ENCODE data around the gene FNBP1. TPM values are rescaled to one million over a fixed set of nuclear protein-coding genes. Genes with fewer than 3 reads are reported as not detected.
A peak's percentile ranks its signal among the peaks of the same experiment; 100 is the strongest.

Gene FNBP1
- total and polyA plus RNA-seq, 2 donors (not counting 1 experiment from before 2014, with no cell fraction given): 20.8 to 44.3 TPM

- H3K4me3 ChIP-seq (replicated peaks in 1 of 4; ENCODE audit: control extremely low read depth in 1 of 4, insufficient read depth in 1 of 4, low read depth in 3 of 4, low read length in 4 of 4): no peak overlapping the region
- H3K4me1 ChIP-seq (ENCODE audit: control insufficient read depth, extremely low read depth, insufficient read depth, low read length): no peaks in the 10 kb centered on the region
- DNase-seq (ENCODE audit: low read depth in 2 of 2): no peak
- H4K20me1 ChIP-seq (ENCODE audit: control insufficient read depth, extremely low read depth, insufficient read depth, low read length): no peaks in the 10 kb centered on the region
- no peak overlapping the region for H2AFZ ChIP-seq (ENCODE audit: low read length)
- H3K9ac ChIP-seq (ENCODE audit: insufficient read depth, low read length): no peak overlapping the region
- TF ChIP-seq CTCF (conservative IDR thresholded peaks at IDR 0.05 in 1 of 2, IDR thresholded peaks at IDR 0.05 in 1 of 2; ENCODE audit: low read depth in 1 of 2, low read length in 2 of 2) (no peak), EZH2 (IDR thresholded peaks at IDR 0.05; ENCODE audit: low read length, missing control alignments) (no peak)
- no peak overlapping the region for H3K27ac ChIP-seq (ENCODE audit: insufficient read depth, low read length)
- H3K9me3 ChIP-seq (ENCODE audit: control insufficient read depth, insufficient read depth, low read depth, low read length): no peaks in the 10 kb centered on the region
- no peak overlapping the region for H3K4me2 ChIP-seq (ENCODE audit: extremely low read depth, insufficient read depth, low read length)
- no peaks in the 10 kb centered on the region for H3K27me3 ChIP-seq (ENCODE audit: control insufficient read depth, insufficient read depth, low read length)
- no peaks in the 10 kb centered on the region for H3K79me2 ChIP-seq (ENCODE audit: control insufficient read depth, insufficient read depth, low read length)
- no peaks in the 10 kb centered on the region for H3K36me3 ChIP-seq (ENCODE audit: control insufficient read depth, insufficient read depth, low read length)
Observed at GRCh38 chr9:129914051-129914450, 128.9 kb downstream of the FNBP1 start.

GRCh38 chr9:129910628-129911567 is 132.1 kb downstream of the FNBP1 start:
- Histone ChIP-seq H3K36me3 (ENCODE audit: control insufficient read depth, insufficient read depth, low read length) (no peaks in the 10 kb centered on the region), H3K27ac (ENCODE audit: insufficient read depth, low read length) (peak overlapping the region; percentile 6), H3K27me3 (ENCODE audit: control insufficient read depth, insufficient read depth, low read length) (no peaks in the 10 kb centered on the region), H3K79me2 (ENCODE audit: control insufficient read depth, insufficient read depth, low read length) (no peaks in the 10 kb centered on the region), H3K9ac (ENCODE audit: insufficient read depth, low read length) (no peak overlapping the region), H2AFZ (ENCODE audit: low read length) (no peak overlapping the region), H3K9me3 (ENCODE audit: control insufficient read depth, insufficient read depth, low read depth, low read length) (no peaks in the 10 kb centered on the region), H3K4me1 (ENCODE audit: control insufficient read depth, extremely low read depth, insufficient read depth, low read length) (peaks cover 3% of the 10 kb centered on the region), H3K4me2 (ENCODE audit: extremely low read depth, insufficient read depth, low read length) (no peak overlapping the region), H4K20me1 (ENCODE audit: control insufficient read depth, extremely low read depth, insufficient read depth, low read length) (no peaks in the 10 kb centered on the region), H3K4me3 (replicated peaks in 1 of 4; ENCODE audit: control extremely low read depth in 1 of 4, insufficient read depth in 1 of 4, low read depth in 3 of 4, low read length in 4 of 4) (no peak overlapping the region)
- peak; percentile 100 for DNase-seq (ENCODE audit: low read depth in 2 of 2)
- no peak for TF ChIP-seq EZH2 (IDR thresholded peaks at IDR 0.05; ENCODE audit: low read length, missing control alignments)
- TF ChIP-seq CTCF (conservative IDR thresholded peaks at IDR 0.05 in 1 of 2, IDR thresholded peaks at IDR 0.05 in 1 of 2; ENCODE audit: low read depth in 1 of 2, low read length in 2 of 2): no peak

- Histone ChIP-seq H3K9me3 (ENCODE audit: control insufficient read depth, insufficient read depth, low read depth, low read length) (no peaks in the 10 kb centered on the region), H3K4me2 (ENCODE audit: extremely low read depth, insufficient read depth, low read length) (no peak overlapping the region), H3K9ac (ENCODE audit: insufficient read depth, low read length) (no peak overlapping the region), H2AFZ (ENCODE audit: low read length) (no peak overlapping the region), H3K36me3 (ENCODE audit: control insufficient read depth, insufficient read depth, low read length) (no peaks in the 10 kb centered on the region), H3K4me3 (replicated peaks in 1 of 4; ENCODE audit: control extremely low read depth in 1 of 4, insufficient read depth in 1 of 4, low read depth in 3 of 4, low read length in 4 of 4) (no peak overlapping the region), H3K27ac (ENCODE audit: insufficient read depth, low read length) (no peak overlapping the region), H4K20me1 (ENCODE audit: control insufficient read depth, extremely low read depth, insufficient read depth, low read length) (no peaks in the 10 kb centered on the region), H3K4me1 (ENCODE audit: control insufficient read depth, extremely low read depth, insufficient read depth, low read length) (peaks cover 3% of the 10 kb centered on the region), H3K27me3 (ENCODE audit: control insufficient read depth, insufficient read depth, low read length) (no peaks in the 10 kb centered on the region), H3K79me2 (ENCODE audit: control insufficient read depth, insufficient read depth, low read length) (no peaks in the 10 kb centered on the region)
- peak in 1 of 2 donors; percentile 23 for DNase-seq (ENCODE audit: low read depth in 2 of 2)
- TF ChIP-seq EZH2 (IDR thresholded peaks at IDR 0.05; ENCODE audit: low read length, missing control alignments) (no peak), CTCF (conservative IDR thresholded peaks at IDR 0.05 in 1 of 2, IDR thresholded peaks at IDR 0.05 in 1 of 2; ENCODE audit: low read depth in 1 of 2, low read length in 2 of 2) (no peak)
Observed at GRCh38 chr9:129909851-129910250, 133.1 kb downstream of the FNBP1 start.

Measured in fibroblast of lung (primary cell).